GM19468 (cell line): ENCODE measurements around the gene TRPV3.
"Not testable (repeated sequence)": the region's sequence is repeated elsewhere in the genome, so short reads cannot be mapped to it uniquely, and the experiment has no call there.

Experiments used
- ATAC-seq: cut with Tn5 transposase; IDR thresholded peaks from one replicate; pipeline ENCODE4 v1.9.1; 2021; ENCODE audit warnings: mild to moderate bottlenecking, moderate library complexity, moderate number of reproducible peaks; ENCODE audit not compliant: unreplicated experiment; ENCODE audit errors: extremely low read depth

The TRPV3 gene

GRCh38 chr17:3557768-3558583 lies at the start of gene TRPV3:
Gene TRPV3, minus strand, starts transcription at chr17:3557812. Its CDS starts 2,962 bp downstream, at chr17:3554850.
- no peak for ATAC-seq

GRCh38 chr17:3603870-3604259 lies 46.3 kb upstream of the TRPV3 start:
- no peak for ATAC-seq

- no peak for ATAC-seq
Measured at GRCh38 chr17:3603119-3603869, 45.7 kb upstream of the TRPV3 start.

- no peak for ATAC-seq
Measured at GRCh38 chr17:3602499-3602898, 44.9 kb upstream of the TRPV3 start.

- ATAC-seq: no peak
Measured at GRCh38 chr17:3600529-3601205, 43.1 kb upstream of the TRPV3 start.

- ATAC-seq: no peak
Measured at GRCh38 chr17:3598078-3598477, 40.5 kb upstream of the TRPV3 start.

- no peak for ATAC-seq
Measured at GRCh38 chr17:3596804-3597464, 39.3 kb upstream of the TRPV3 start.

GRCh38 chr17:3594976-3595375 lies 37.4 kb upstream of the TRPV3 start:
- ATAC-seq: no peak

- no peak for ATAC-seq
Measured at GRCh38 chr17:3594051-3594800, 36.6 kb upstream of the TRPV3 start.

- ATAC-seq: no peak
Measured at GRCh38 chr17:3593384-3593783, 35.8 kb upstream of the TRPV3 start.

GRCh38 chr17:3592216-3592860 lies 34.7 kb upstream of the TRPV3 start:
- ATAC-seq: no peak

- no peak for ATAC-seq
Measured at GRCh38 chr17:3590768-3591167, 33.2 kb upstream of the TRPV3 start.

GRCh38 chr17:3590231-3590630 lies 32.6 kb upstream of the TRPV3 start:
- no peak for ATAC-seq

- ATAC-seq: no peak
Measured at GRCh38 chr17:3589784-3590183, 32.2 kb upstream of the TRPV3 start.

GRCh38 chr17:3585826-3586225 lies 28.2 kb upstream of the TRPV3 start:
- ATAC-seq: no peak

GRCh38 chr17:3583456-3583855 lies 25.8 kb upstream of the TRPV3 start:
- ATAC-seq: no peak

- no peak for ATAC-seq
Measured at GRCh38 chr17:3582915-3583314, 25.3 kb upstream of the TRPV3 start.

GRCh38 chr17:3578667-3579066 lies 21.1 kb upstream of the TRPV3 start:
- ATAC-seq: not testable (repeated sequence)

GRCh38 chr17:3576970-3577369 lies 19.4 kb upstream of the TRPV3 start:
- no peak for ATAC-seq
